Endothelial cell of umbilical vein (primary cell): ENCODE data around the gene SPAG16. TPM values are rescaled to one million over a fixed set of nuclear protein-coding genes. Genes with fewer than 3 reads are reported as not detected.

Experiments used
- BruUV-seq: library from RNA; stranded (reverse); fragments of 400-500 nt; replicated peaks from 2 replicates; lab custom pipeline; 2021; lab: Mats Ljungman, UMichigan
- CTCF ChIA-PET: fragments of 300-600, 350-600 bp; sonication (Branson Sonifier 250); formaldehyde crosslinking; loops from one replicate; lab custom pipeline; 2021; ENCODE audit warnings: antibody characterized with exemption, inconsistent platforms; lab: Charles Lee
- POLR2A ChIA-PET: fragments of 300-600, 350-600 bp; sonication (Branson Sonifier 250); formaldehyde crosslinking; loops from one replicate; lab custom pipeline; 2021; ENCODE audit warnings: antibody characterized with exemption, inconsistent platforms; lab: Charles Lee
- DNase-seq: peaks from one replicate; pipeline ENCODE4 v3.0.0-alpha.2; 2011; ENCODE audit warnings: low read depth, low spot score
- FAIRE-seq: peaks from 2 replicates; lab custom pipeline; 2011; peaks lifted over from hg19 to GRCh38; lab: Jason Lieb, UNC
- H2AFZ ChIP-seq: 2 replicates; pipeline ENCODE4 v1.6.0; 2012; ENCODE audit warnings: low read depth, low read length, control low read depth, inconsistent platforms
- H3K27ac ChIP-seq: 2 replicates; pipeline ENCODE4 v1.5.1; 2011; ENCODE audit warnings: low read depth, mild to moderate bottlenecking, control low read depth, low read length, moderate library complexity; ENCODE audit not compliant: insufficient read depth
- H3K27me3 ChIP-seq, 2 experiments: 2 replicates each; pipeline versions ENCODE4 v1.6.0 to v1.6.1; 2011; ENCODE audit warnings: low read length in 2 of 2, mixed read lengths in 1 of 2; ENCODE audit not compliant: control insufficient read depth in 2 of 2, insufficient read depth in 2 of 2
- H3K36me3 ChIP-seq, 2 experiments: 2 replicates in 1 of 2; 3 replicates in 1 of 2; pipeline ENCODE4 v1.5.1; 2011; ENCODE audit warnings: low read length in 2 of 2, mild to moderate bottlenecking in 1 of 2, moderate library complexity in 1 of 2; ENCODE audit not compliant: control insufficient read depth in 2 of 2, insufficient read depth in 2 of 2; ENCODE audit errors: extremely low read depth in 1 of 2
- H3K4me1 ChIP-seq: 3 replicates; pipeline ENCODE4 v1.5.1; 2011; ENCODE audit warnings: mild to moderate bottlenecking, low read length; ENCODE audit not compliant: control insufficient read depth, insufficient read depth; ENCODE audit errors: extremely low read depth
- H3K4me2 ChIP-seq: 2 replicates; pipeline ENCODE4 v1.6.1; 2011; ENCODE audit warnings: low read length, control low read depth, mixed read lengths; ENCODE audit not compliant: insufficient read depth
- H3K4me3 ChIP-seq, 3 experiments: fragments of 200-600 bp in 1 of 3; sonication (generic), shearing (Covaris generic) in 1 of 3; replicated peaks in 1 of 3; 2 replicates each; pipeline ENCODE4 v1.5.1; 2011 to 2016; ENCODE audit warnings: control low read depth in 3 of 3, low read length in 3 of 3, mild to moderate bottlenecking in 2 of 3, inconsistent platforms in 1 of 3, low read depth in 1 of 3, moderate library complexity in 1 of 3; ENCODE audit not compliant: insufficient read depth in 1 of 3
- H3K79me2 ChIP-seq: 2 replicates; pipeline ENCODE4 v1.6.0; 2012; ENCODE audit warnings: low read length, inconsistent platforms; ENCODE audit not compliant: control insufficient read depth, insufficient read depth
- H3K9ac ChIP-seq: replicated peaks from 2 replicates; pipeline ENCODE3; 2011; ENCODE audit warnings: low read length, control low read depth; ENCODE audit not compliant: insufficient read depth; ENCODE audit errors: extremely low read depth
- H3K9me1 ChIP-seq: replicated peaks from 3 replicates; pipeline ENCODE4 v1.6.0; 2011; ENCODE audit warnings: mild to moderate bottlenecking, low read length; ENCODE audit not compliant: control insufficient read depth, insufficient read depth; ENCODE audit errors: extremely low read depth
- H3K9me3 ChIP-seq: replicated peaks from 2 replicates; pipeline ENCODE4 v1.5.1; 2012; ENCODE audit warnings: low read length, inconsistent platforms; ENCODE audit not compliant: control insufficient read depth, insufficient read depth
- H4K20me1 ChIP-seq: replicated peaks from 2 replicates; pipeline ENCODE3; 2011; ENCODE audit warnings: mild to moderate bottlenecking, low read length; ENCODE audit not compliant: control insufficient read depth, insufficient read depth; ENCODE audit errors: extremely low read depth
- EZH2 ChIP-seq: IDR thresholded peaks from 2 replicates; pipeline ENCODE4 v1.6.1; 2012; ENCODE audit warnings: borderline replicate concordance, low read depth, mild to moderate bottlenecking, moderate library complexity, low read length, inconsistent platforms; ENCODE audit not compliant: severe bottlenecking
- FOS ChIP-seq: IDR thresholded peaks from 2 replicates; pipeline ENCODE4 v1.6.1; 2011; ENCODE audit warnings: mild to moderate bottlenecking, low read length, moderate library complexity, borderline replicate concordance; ENCODE audit not compliant: insufficient read depth
- GATA2 ChIP-seq: IDR thresholded peaks from 2 replicates; pipeline ENCODE4 v1.7.0; 2011; ENCODE audit warnings: low read depth, mild to moderate bottlenecking, moderate library complexity, mixed read lengths, low read length; ENCODE audit not compliant: insufficient read length, insufficient read depth
- JUN ChIP-seq: IDR thresholded peaks from 2 replicates; pipeline ENCODE4 v1.6.1; 2011; ENCODE audit warnings: borderline replicate concordance, low read depth; ENCODE audit not compliant: insufficient read length, insufficient read depth
- MAX ChIP-seq: IDR thresholded peaks from 2 replicates; pipeline ENCODE4 v1.6.1; 2011; ENCODE audit not compliant: insufficient read depth, insufficient read length
- MYC ChIP-seq: IDR thresholded peaks from one replicate; pipeline ENCODE4 v1.6.1; 2011; ENCODE audit warnings: mild to moderate bottlenecking, low read depth, low read length
- POLR2A ChIP-seq: IDR thresholded peaks from 2 replicates; pipeline ENCODE4 v1.6.1; 2012; ENCODE audit warnings: low read depth, mild to moderate bottlenecking, control low read depth, low read length
- POLR2AphosphoS5 ChIP-seq: IDR thresholded peaks from 2 replicates; pipeline ENCODE4 v1.6.1; 2012; ENCODE audit warnings: low read depth, mild to moderate bottlenecking, control low read depth, low read length, moderate library complexity; ENCODE audit not compliant: insufficient read depth
- dilution Hi-C: fragments of 300-500 bp; cut with MboI; formaldehyde crosslinking; loops from one replicate; pipeline ENCODE4 v1.15.0; 2019; ENCODE audit warnings: low sequenced_read_pairs; ENCODE audit not compliant: extremely low pct_ligation_motif_present
- intact Hi-C: fragments of 100-400 bp; cut with micrococcal nuclease; formaldehyde crosslinking; loops from one replicate; pipeline ENCODE4 v1.10.0; 2022
- polyA plus RNA-seq, 4 experiments: library from polyadenylated mRNA; depleted of rRNA in 3 of 4; stranded (reverse) in 3 of 4; unstranded in 1 of 4; fragments of >200 nt; gene quantifications; 2 replicates each; pipeline versions ENCODE4 v1.2.1 to v1.2.3, GENCODE V29; 2011 to 2012; ENCODE audit warnings: missing spikeins in 1 of 4
- total RNA-seq: library from RNA; stranded (reverse); gene quantifications from 2 replicates; pipeline ENCODE4 v1.2.3, GENCODE V29; 2021
- TF ChIP-seq, protein P1 (sequence below), 2 donors: IDR thresholded peaks; 1 replicate in 1 of 2; 2 replicates in 1 of 2; pipeline ENCODE4 v1.5.1; 2011; ENCODE audit warnings: low read length in 2 of 2, mild to moderate bottlenecking in 2 of 2, moderate library complexity in 2 of 2, control low read depth in 1 of 2, inconsistent platforms in 1 of 2, low read depth in 1 of 2; ENCODE audit not compliant: insufficient read depth in 1 of 2; ENCODE audit errors: extremely low read depth in 1 of 2

SPAG16 gene
- total and polyA plus RNA-seq, 2 donors (not counting 3 experiments of a cell fraction or from before 2014, with no cell fraction given), result 4.0 to 7.7 TPM

DNA sequence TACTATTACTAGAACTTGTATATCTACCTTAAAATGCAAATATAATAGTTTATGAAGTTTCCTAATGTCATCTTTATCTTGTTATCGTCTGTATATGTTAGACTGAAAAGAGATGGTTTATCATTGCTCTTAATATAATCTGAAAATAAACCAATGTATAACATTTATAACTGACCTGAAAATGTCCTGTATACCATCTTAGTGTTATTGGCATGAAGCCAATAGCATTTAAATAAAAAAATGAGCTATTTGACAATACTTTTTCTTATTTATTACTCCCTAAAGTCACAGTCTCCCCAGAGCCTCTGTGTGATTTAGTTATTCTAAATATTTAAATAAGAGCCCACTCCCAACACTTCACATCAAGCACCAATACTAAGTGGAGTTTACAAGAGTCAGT is 1128.4 kb downstream of the SPAG16 start:
- DNase-seq, result no peak
- dilution Hi-C loops (no loop called here), intact Hi-C loops (no loop called here)
- ChIA-PET POLR2A (no interaction called here), CTCF (no interaction called here)
- H3K79me2 ChIP-seq, result no peaks in the 10 kb centered on the region
- no peak overlapping the region for H3K27ac ChIP-seq
- no peak for FAIRE-seq
- no peaks in the 10 kb centered on the region for H3K36me3 ChIP-seq
- no peak overlapping the region for H2AFZ ChIP-seq
- H4K20me1 ChIP-seq, result no peaks in the 10 kb centered on the region
- no peaks in the 10 kb centered on the region for H3K9me1 ChIP-seq
- no peak overlapping the region for H3K4me2 ChIP-seq
- H3K4me1 ChIP-seq, result no peaks in the 10 kb centered on the region
- no peaks in the 10 kb centered on the region for H3K9me3 ChIP-seq
- H3K9ac ChIP-seq, result no peak overlapping the region
- TF ChIP-seq POLR2AphosphoS5 (no peak), EZH2 (no peak), POLR2A (no peak), FOS (no peak), MAX (no peak), MYC (no peak)
- no peaks in the 10 kb centered on the region for H3K27me3 ChIP-seq
- H3K4me3 ChIP-seq, result no peak overlapping the region
- BruUV-seq, result no TSS peak

DNA sequence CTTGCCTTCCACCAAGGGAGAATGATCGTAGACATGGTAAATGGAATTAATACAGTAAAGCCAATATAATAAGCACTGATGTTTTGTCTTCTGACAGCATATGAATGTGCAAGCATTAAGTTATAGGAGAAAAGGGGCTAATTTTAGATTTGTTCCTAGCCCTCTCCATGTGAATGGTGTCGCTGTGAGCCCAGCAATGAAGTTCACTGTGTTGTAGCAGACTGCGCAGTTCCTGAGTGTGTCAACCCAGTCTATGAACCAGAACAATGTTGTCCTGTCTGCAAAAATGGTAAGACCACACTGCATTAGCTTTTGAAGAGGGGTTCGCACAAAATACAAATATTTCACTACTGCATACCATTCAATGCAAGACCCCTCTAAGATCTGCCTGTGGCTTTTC is 1152.2 kb downstream of the SPAG16 start:
- intact Hi-C loops (loop anchor here (10.0 kb wide), 1 partner anchor 398 kb away; no protein-coding TSS in a partner anchor), dilution Hi-C loops (no loop called here)
- Histone ChIP-seq H3K36me3 (no peaks in the 10 kb centered on the region), H3K4me2 (no peak overlapping the region), H3K4me3 (no peak overlapping the region), H3K9me1 (no peaks in the 10 kb centered on the region), H3K27ac (no peak overlapping the region), H2AFZ (no peak overlapping the region), H4K20me1 (no peaks in the 10 kb centered on the region), H3K9me3 (no peaks in the 10 kb centered on the region), H3K79me2 (no peaks in the 10 kb centered on the region), H3K27me3 (no peaks in the 10 kb centered on the region), H3K4me1 (no peaks in the 10 kb centered on the region), H3K9ac (no peak overlapping the region)
- ChIA-PET POLR2A (interaction anchor here (0.6 kb wide), 1 partner anchor 1804 kb away, joined by 4 read pairs; no protein-coding TSS in a partner anchor), CTCF (no interaction called here)
- DNase-seq, result no peak
- no peak for TF ChIP-seq EZH2
- TF ChIP-seq MYC, result no peak
- no peak for TF ChIP-seq POLR2AphosphoS5
- TF ChIP-seq MAX, result no peak
- no peak for TF ChIP-seq FOS
- TF ChIP-seq JUN, result no peak
- no peak for TF ChIP-seq POLR2A
- no peak for TF ChIP-seq GATA2
- TF ChIP-seq, protein P1, sequence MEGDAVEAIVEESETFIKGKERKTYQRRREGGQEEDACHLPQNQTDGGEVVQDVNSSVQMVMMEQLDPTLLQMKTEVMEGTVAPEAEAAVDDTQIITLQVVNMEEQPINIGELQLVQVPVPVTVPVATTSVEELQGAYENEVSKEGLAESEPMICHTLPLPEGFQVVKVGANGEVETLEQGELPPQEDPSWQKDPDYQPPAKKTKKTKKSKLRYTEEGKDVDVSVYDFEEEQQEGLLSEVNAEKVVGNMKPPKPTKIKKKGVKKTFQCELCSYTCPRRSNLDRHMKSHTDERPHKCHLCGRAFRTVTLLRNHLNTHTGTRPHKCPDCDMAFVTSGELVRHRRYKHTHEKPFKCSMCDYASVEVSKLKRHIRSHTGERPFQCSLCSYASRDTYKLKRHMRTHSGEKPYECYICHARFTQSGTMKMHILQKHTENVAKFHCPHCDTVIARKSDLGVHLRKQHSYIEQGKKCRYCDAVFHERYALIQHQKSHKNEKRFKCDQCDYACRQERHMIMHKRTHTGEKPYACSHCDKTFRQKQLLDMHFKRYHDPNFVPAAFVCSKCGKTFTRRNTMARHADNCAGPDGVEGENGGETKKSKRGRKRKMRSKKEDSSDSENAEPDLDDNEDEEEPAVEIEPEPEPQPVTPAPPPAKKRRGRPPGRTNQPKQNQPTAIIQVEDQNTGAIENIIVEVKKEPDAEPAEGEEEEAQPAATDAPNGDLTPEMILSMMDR (IDR thresholded peaks at IDR 0.05; ENCODE audit: extremely low read depth in 1 of 2, insufficient read depth in 1 of 2, low read depth in 1 of 2, low read length in 2 of 2), result no peak
- FAIRE-seq, result no peak
- no TSS peak for BruUV-seq
